ENCODE measurements around the gene CLCN2.
"Not testable (repeated sequence)": the region's sequence is repeated elsewhere in the genome, so short reads cannot be mapped to it uniquely, and the experiment has no call there.

The CLCN2 gene

DNA sequence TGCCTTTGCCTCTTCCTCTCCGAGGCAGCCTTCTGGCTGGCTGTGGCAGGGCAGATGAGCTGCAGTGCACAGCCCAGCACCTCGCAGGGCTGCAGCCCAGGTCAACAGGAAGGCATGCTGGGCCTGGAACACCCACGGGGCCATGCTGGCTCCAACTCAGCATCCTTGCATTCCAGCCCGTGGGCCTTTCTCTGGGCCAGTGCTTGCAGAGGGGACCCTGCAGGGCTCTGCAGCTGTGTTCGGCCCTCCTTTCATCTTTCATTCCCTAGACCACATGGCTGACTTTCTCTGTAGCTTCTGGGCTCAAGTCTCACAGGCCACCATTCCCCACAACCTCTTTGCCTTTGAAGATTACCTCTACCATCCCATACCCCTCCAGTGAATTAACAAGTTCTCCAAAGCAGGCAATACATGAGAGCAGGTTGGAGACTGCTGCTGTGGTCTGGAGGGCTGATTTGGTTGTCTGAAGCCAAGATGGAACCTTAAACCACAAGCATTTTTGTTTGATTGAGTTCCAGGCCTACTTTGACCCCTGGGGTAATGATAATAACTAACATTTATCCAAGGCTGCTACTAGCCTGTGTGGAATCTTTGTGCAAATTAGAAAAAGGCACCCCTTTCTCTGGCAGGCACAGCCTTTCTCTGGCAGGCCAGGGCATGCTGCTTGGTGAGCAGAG is 18.1 kb downstream of the CLCN2 start:
- FAIRE-seq: no peak

GRCh38 chr3:184341925-184342324 is 19.5 kb downstream of the CLCN2 start:
- FAIRE-seq: no peak

DNA sequence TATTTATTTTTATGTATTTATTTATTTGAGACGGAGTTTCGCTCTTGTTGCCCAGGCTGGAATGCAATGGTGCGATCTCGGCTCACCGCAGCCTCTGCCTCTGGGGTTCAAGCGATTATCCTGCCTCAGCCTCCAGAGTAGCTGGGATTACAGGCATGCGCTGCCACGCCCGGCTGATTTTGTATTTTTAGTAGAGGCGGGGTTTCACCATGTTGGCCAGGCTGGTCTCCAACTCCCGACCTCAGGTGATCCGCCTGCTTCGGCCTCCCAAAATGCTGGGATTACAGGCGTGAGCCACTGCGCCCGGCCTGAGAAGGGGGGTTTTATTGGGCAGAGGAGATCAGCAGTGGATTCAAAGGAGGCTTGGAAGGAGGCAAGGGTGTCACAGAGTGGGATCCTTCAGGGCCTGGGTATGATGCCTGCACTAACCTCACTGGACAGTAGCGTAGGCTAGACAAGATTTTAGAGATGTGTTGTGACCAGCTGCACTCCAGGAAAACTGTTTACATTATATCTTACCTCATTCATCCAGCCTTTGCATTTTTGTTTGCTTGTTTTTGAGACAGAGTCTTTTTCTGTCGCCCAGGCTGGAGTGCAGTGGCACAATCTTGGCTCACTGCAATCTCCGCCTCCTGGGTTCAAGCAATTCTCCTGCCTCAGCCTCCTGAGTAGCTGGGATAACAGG is 21.8 kb downstream of the CLCN2 start:
- FAIRE-seq: not testable (repeated sequence)

DNA sequence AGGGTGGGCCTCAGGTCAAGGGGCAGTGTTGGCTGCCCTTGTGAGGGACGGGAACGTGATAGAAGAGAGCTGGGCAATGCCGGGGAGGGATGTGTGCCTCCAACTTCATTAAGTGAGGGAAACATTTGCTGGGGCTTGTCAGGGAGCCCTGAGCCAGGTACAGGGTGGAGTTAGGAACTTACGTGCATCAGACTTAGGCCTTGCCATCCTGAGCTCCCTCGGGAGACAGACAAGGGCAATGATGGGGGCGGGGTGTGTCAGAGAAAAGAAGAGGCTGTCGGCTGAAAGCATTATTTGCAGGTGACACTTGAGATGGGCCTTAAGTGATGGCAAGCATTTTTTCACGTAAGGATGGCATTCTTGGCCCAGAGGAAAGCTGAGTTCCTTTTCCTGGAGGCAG is 22.4 kb downstream of the CLCN2 start:
- no peak for FAIRE-seq

DNA sequence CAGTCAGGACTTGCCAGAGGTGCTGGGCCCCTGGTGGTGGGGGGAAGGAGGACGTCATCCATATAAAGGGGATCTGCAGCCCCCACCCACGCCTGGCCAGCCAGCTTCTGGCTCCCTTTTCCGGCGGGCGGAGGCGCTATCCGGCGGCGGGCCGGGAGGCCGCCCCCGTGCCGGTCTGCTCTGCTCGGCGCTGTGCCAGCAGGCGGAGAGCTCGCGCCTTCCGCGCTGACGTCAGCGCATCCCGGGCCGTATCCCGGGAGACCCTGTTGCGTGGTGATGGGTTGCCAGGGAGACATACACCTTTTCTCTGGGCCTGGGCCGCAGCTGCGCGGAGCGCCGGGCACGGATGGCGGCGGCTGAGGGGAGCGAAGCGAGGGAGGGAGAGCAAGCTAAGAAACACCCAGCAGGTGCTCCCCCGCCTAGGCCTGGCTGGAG is 22.9 kb downstream of the CLCN2 start:
- no peak for FAIRE-seq

DNA sequence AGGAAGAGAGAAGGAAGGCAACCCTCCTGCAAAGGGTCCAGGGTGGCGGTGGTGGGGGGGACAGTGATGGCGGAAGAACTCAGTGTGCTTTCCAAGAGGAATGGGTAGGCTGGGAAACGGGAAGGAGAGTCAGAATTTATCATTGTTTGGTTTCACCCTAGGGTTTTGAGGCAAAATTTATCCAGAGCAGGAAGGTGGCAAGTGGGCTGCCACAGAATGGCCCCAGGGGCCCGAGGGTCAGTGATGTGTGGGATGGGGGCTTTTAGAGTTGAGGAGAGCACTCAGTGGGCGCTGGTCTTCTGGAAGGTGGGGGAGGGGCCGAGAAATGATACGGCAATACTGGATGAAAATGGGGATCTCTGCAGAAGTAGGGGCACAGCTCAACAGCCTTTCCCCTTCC is 23.4 kb downstream of the CLCN2 start:
- FAIRE-seq: no peak

GRCh38 chr3:184337399-184337714 is 24.0 kb downstream of the CLCN2 start, which contains the start of gene FAM131A:
FAM131A (plus strand) TSS chr3:184337600; CDS start chr3:184337631, 31 bp downstream.
- no peak for FAIRE-seq

GRCh38 chr3:184336547-184337398 is 24.6 kb downstream of the CLCN2 start:
- FAIRE-seq: peak; percentile 53

DNA sequence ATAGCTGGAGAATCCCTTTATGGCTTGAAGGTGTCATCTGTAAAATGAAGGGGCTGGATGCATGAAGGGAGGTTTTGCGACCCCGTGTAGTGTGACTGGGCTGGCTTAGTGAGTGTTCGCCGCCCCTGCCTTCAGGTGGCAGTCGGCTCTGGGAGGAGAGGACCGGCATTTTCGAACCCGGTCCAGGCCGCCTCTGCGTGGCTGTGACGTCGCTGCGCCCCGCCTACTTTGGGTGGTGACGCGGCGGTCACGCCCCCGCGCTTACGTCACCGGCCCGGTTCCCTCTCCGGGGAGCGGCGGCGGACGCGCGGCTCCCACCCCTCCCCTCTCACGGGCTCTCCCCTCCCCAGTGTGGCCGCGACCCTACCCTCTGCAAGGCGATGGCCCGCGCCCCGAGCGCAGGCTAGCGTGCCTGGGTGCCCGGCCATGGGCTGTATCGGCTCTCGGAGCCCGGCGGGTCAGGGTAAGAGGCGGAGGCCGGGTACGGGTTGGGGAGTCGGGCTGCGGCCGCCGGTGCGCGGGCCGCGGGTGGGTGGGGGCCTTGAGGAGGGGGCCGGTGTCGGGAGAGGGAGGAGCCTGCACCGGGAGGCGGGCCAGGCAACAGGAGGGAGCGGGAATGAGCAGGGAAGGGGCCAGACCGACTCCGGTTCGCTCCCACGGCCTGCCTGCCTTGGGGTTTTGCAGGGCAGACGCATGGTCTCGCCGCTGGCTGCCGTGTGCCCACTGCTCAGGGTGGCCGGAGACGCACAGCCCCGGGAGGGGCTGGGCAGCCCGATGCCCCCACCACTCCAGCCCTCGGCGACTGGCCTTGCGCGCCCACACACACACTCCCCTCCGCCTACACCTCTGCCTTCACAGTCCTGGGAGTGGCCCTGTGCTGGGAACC is 25.5 kb downstream of the CLCN2 start:
- no peak for FAIRE-seq

DNA sequence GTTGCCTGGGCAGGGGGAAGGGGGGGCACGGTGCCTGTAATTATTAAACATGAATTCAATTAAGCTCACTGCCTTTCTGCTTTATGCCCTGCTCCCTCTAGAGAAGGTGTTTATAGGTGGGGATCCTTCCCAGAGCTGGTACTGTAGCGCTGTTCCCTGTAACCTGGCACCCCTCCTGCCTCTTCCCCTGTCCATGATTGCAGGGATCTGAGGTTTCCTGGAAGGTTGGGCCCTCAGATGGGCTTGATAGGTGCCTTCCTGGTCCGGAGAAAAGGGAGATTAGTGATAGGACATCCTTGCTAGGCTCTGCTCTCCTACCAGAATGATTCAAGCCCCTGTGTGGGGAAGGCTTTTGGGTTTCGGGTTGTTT is 26.1 kb downstream of the CLCN2 start:
- FAIRE-seq: no peak

GRCh38 chr3:184334470-184335158 is 26.8 kb downstream of the CLCN2 start:
- no peak for FAIRE-seq

DNA sequence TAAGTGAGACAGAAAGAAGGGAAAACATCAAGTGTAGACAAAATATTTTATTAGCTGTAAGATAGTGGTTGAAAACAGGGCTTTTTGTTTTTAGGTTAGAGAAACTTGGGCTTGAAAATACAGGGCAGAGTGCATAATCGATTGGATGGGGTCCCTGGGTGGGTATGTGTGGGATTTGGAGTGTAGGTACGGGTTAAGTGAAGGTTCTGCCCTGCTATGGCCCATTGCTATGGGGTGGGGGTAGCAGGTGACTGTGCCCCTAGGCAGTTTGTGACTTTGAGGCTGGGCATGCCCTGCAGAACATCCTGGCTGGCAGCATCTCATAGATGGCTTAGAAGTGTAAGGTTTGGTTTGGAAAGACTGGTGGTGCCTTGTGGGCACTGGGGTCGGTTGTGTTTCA is 27.7 kb downstream of the CLCN2 start:
- FAIRE-seq: no peak

DNA sequence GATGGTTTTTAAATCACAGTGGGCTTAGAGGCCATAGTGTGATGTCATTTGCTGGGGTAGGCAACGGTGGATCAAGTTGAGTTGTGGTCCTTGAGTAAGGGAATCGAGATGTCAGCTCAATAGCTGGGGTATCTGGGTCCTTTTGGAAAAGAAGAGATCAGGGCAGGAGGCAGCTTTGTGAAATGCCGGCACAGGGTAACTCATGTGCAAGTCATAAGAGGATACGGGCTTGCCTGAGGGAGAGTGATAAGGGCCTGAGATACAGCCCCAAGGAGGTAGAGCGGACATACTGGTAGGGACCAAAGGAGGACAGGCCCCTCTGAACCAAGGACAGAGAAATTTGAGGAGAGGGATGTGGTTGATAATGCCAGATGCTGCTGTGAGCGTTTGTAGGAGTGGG is 28.2 kb downstream of the CLCN2 start:
- FAIRE-seq: no peak

DNA sequence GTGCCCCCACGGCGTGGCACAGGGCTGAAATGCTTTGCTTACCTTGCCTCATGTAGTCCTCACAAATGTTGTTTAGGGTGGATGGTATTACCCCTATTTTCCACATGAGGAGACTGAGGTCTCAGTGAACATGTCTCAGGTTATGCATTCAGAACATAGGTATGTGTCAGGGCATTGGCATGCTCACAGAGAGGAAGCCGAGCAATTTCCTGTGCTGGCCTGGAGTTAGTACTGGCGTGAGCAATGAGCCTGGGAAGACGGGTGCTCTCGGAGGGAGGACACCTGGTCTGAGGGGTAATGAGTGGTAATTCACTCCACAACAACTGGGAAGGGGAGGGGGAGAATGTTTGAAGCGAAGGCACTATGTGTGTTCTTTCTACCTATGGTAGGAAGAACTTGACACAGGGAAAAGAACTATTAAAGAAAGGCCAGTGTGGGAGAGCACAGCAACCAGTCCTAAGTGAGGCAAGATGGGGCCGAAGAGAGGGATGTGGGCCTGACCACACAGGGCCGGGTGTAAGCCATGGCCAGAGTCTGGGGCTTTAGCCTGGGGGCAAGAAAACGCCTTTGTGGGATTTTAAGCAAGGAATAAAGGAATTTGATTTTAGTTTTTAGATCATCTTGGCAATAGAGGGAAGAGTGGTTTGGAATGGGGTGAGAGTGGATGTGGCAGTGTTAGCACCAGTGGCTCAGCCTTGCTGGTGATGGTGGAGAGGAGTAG is 28.9 kb downstream of the CLCN2 start:
- no peak for FAIRE-seq

- no peak for FAIRE-seq
Measured at GRCh38 chr3:184328516-184328915, 32.9 kb downstream of the CLCN2 start.

GRCh38 chr3:184327171-184327570 is 34.2 kb downstream of the CLCN2 start:
- no peak for FAIRE-seq

GRCh38 chr3:184325715-184326369 is 35.6 kb downstream of the CLCN2 start:
- no peak for FAIRE-seq

GRCh38 chr3:184325269-184325668 is 36.1 kb downstream of the CLCN2 start:
- FAIRE-seq: no peak

DNA sequence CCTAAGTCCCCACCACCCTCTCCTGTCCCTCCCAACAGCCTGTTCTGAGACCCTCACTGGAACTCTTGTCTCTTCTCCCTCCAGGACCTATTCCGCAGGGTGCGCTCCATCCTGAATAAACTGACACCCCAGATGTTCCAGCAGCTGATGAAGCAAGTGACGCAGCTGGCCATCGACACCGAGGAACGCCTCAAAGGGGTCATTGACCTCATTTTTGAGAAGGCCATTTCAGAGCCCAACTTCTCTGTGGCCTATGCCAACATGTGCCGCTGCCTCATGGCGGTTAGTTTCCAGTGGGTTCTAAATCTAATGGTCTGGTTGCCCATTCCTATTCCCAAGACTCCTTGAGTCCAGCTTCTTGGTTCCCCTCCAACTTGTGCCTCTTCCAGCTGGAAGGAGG is 37.7 kb downstream of the CLCN2 start:
- FAIRE-seq: no peak

DNA sequence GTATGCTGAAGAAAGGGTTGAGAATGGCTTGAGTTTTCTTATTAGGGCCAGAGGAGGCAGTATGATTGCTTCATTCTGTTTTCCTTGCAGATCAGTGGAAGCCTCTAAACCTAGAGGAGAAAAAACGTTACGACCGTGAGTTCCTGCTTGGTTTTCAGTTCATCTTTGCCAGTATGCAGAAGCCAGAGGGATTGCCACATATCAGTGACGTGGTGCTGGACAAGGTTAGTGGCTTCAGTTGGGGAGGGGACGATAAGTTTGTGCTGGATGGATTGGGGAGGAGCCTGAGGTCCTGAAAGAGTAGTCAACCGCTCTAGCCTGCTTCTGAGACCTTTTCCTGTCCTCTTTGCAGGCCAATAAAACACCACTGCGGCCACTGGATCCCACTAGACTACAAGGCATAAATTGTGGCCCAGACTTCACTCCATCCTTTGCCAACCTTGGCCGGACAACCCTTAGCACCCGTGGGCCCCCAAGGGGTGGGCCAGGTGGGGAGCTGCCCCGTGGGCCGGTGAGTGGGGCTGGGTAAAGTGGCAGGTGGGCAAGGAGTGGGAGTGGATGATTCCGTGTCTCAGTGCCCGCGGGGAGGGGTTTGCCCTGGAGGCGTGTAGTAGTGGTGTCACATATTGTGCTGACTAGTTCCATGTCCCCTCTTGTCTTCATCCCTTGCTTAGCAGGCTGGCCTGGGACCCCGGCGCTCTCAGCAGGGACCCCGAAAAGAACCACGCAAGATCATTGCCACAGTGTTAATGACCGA is 38.5 kb downstream of the CLCN2 start:
- no peak for FAIRE-seq
